CD14-positive monocyte (primary cell): Measurements from ENCODE around the gene BBS2. TPM values are rescaled to one million over a fixed set of nuclear protein-coding genes. Genes with fewer than 3 reads are reported as not detected.

Source experiments
- DNase-seq, 3 donors: peaks; one replicate each; pipeline ENCODE4 v3.0.0-alpha.2; 2011 to 2022
- H2AFZ ChIP-seq: 2 replicates; pipeline ENCODE4 v1.6.0; 2012; ENCODE audit warnings: mild to moderate bottlenecking, low read depth, low read length, inconsistent platforms; ENCODE audit not compliant: insufficient read depth, poor library complexity, severe bottlenecking
- H3K27ac ChIP-seq, 2 donors: 1 replicate in 1 of 2; 2 replicates in 1 of 2; pipeline ENCODE4 v1.5.1; 2012 to 2013; ENCODE audit warnings: low read length in 2 of 2, control low read depth in 1 of 2, inconsistent platforms in 1 of 2, low read depth in 1 of 2, mild to moderate bottlenecking in 1 of 2
- H3K27me3 ChIP-seq, 2 donors: one replicate each; pipeline versions ENCODE4 v1.6.0 to v1.6.1; 2011 to 2013; ENCODE audit warnings: low read length in 2 of 2; ENCODE audit not compliant: control insufficient read depth in 2 of 2, insufficient read depth in 2 of 2
- H3K36me3 ChIP-seq, 2 donors: replicated peaks in 1 of 2; 1 replicate in 1 of 2; 2 replicates in 1 of 2; pipeline versions ENCODE4 v1.5.1 to v1.6.1; 2012 to 2013; ENCODE audit warnings: low read length in 2 of 2, control low read depth in 1 of 2, inconsistent platforms in 1 of 2, mild to moderate bottlenecking in 1 of 2; ENCODE audit not compliant: insufficient read depth in 2 of 2, control insufficient read depth in 1 of 2
- H3K4me1 ChIP-seq, 2 donors: 1 replicate in 1 of 2; 2 replicates in 1 of 2; pipeline versions ENCODE4 v1.5.1 to v1.6.1; 2012 to 2013; ENCODE audit warnings: low read length in 2 of 2, control low read depth in 1 of 2, inconsistent platforms in 1 of 2, mild to moderate bottlenecking in 1 of 2, moderate library complexity in 1 of 2; ENCODE audit not compliant: insufficient read depth in 2 of 2, control insufficient read depth in 1 of 2
- H3K4me2 ChIP-seq: replicated peaks from 2 replicates; pipeline ENCODE3; 2012; ENCODE audit warnings: low read length, moderate library complexity, mild to moderate bottlenecking; ENCODE audit not compliant: poor library complexity, severe bottlenecking; ENCODE audit errors: extremely low read depth
- H3K4me3 ChIP-seq, 3 experiments: fragments of 200-600 bp in 1 of 3; sonication (generic) in 1 of 3; replicated peaks in 1 of 3; 1 replicate in 2 of 3; 2 replicates in 1 of 3; pipeline ENCODE4 v1.5.1; 2011 to 2013; ENCODE audit warnings: low read length in 3 of 3, mild to moderate bottlenecking in 3 of 3, control low read depth in 2 of 3, low read depth in 2 of 3, inconsistent platforms in 1 of 3, moderate library complexity in 1 of 3
- H3K79me2 ChIP-seq: 2 replicates; pipeline ENCODE4 v1.6.0; 2012; ENCODE audit warnings: mild to moderate bottlenecking, control low read depth, inconsistent platforms, low read length, moderate library complexity; ENCODE audit not compliant: insufficient read depth
- H3K9ac ChIP-seq: 2 replicates; pipeline ENCODE4 v1.6.0; 2017; ENCODE audit warnings: low read length, mild to moderate bottlenecking; ENCODE audit not compliant: insufficient read depth, poor library complexity, severe bottlenecking
- H3K9me3 ChIP-seq, 2 donors: replicated peaks in 1 of 2; 1 replicate in 1 of 2; 2 replicates in 1 of 2; pipeline versions ENCODE4 v1.5.1 to v1.6.1; 2012 to 2013; ENCODE audit warnings: low read length in 2 of 2, control low read depth in 1 of 2; ENCODE audit not compliant: control insufficient read depth in 1 of 2, insufficient read depth in 1 of 2
- H4K20me1 ChIP-seq: 2 replicates; pipeline ENCODE4 v1.6.0; 2012; ENCODE audit warnings: mild to moderate bottlenecking, low read length, control low read depth, moderate library complexity; ENCODE audit not compliant: insufficient read depth
- H3K27ac Mint-ChIP-seq, 7 donors: one replicate each; pipeline ENCODE4 v1.8.0; 2020; ENCODE audit warnings: mild to moderate bottlenecking in 7 of 7, mixed read lengths in 7 of 7, moderate library complexity in 6 of 7, inconsistent platforms in 2 of 7
- H3K27me3 Mint-ChIP-seq, 3 donors: one replicate each; pipeline ENCODE4 v1.8.0; 2021 to 2022; ENCODE audit warnings: low read depth in 3 of 3, mild to moderate bottlenecking in 3 of 3, mixed read lengths in 3 of 3, moderate library complexity in 3 of 3, inconsistent platforms in 1 of 3
- H3K36me3 Mint-ChIP-seq, 2 donors: one replicate each; pipeline ENCODE4 v1.8.0; 2020; ENCODE audit warnings: mixed read lengths in 2 of 2, inconsistent platforms in 1 of 2, mild to moderate bottlenecking in 1 of 2
- H3K4me1 Mint-ChIP-seq: one replicate; pipeline ENCODE4 v1.8.0; 2020; ENCODE audit warnings: mild to moderate bottlenecking, mixed read lengths
- H3K4me3 Mint-ChIP-seq, 2 donors: one replicate each; pipeline ENCODE4 v1.8.0; 2020; ENCODE audit warnings: mild to moderate bottlenecking in 2 of 2, mixed read lengths in 2 of 2, moderate library complexity in 1 of 2
- H3K9me3 Mint-ChIP-seq, 7 donors: one replicate each; pipeline ENCODE4 v1.8.0; 2020 to 2022; ENCODE audit warnings: mixed read lengths in 7 of 7, mild to moderate bottlenecking in 6 of 7, moderate library complexity in 6 of 7, inconsistent platforms in 2 of 7
- WGBS: methylation state at CpG from one replicate; pipeline ENCODE4 v1.1.5; 2013; ENCODE audit warnings: missing lambda C conversion rate; ENCODE audit not compliant: insufficient coverage; 5-methylcytosine and 5-hydroxymethylcytosine counted together
- intact Hi-C, 2 donors: fragments of 100-400 bp; cut with micrococcal nuclease; formaldehyde crosslinking; loops; one replicate each; pipeline versions ENCODE4 v1.15.0 to v1.15.1; 2023
- polyA plus RNA-seq, 3 donors: library from polyadenylated mRNA; depleted of rRNA in 1 of 3; unstranded in 2 of 3; stranded (reverse) in 1 of 3; fragments of 300-500 nt in 2 of 3; fragments of >200 nt in 1 of 3; fragmentation: Illumina TruSeq in 2 of 3; gene quantifications; 1 replicate in 2 of 3; 2 replicates in 1 of 3; pipeline ENCODE4 v1.2.3, GENCODE V29; 2012 to 2021
- TF ChIP-seq, protein P1 (sequence below): fragments of 200-600 bp; IDR thresholded peaks from one replicate; pipeline ENCODE4 v1.8.0; 2022; ENCODE audit warnings: antibody characterized with exemption, mild to moderate bottlenecking

Gene BBS2
- polyA plus RNA-seq, 3 donors: 16.6 to 35.5 (median 18.8) TPM

DNA sequence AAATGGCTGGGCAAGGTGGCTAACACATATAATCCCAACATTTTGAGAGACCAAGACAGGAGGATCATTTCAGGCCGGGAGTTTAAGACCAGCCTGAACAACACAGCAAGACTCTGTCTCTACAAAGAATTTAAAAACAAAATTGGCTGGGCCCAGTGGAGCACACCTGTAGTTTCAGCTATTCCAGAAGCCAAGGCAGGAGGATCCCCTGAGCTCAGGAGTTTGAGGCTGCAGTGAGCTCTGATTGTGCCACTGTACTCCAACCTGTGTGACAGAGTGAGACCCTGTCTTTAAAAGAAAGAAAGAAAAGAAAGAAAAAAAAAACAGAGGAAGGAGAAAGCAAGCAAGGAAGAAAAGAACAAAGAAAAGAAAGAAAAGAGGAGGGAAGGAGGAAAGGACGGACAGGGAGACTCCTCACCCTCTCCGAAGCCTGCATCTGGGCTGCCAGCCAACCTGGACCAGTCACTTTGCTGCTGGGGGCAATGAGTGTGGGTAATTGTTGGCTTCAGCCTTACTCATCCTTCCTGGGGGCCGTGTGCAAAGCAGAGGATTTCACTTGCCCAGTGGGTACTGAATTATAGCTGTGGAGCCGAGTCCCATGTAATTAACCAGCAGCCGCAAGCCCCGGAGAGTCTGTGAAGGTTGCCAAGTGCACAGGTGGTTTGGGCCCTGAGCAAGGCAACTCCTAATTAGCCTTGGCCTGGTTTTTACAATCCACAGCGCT is 38.4 kb upstream of the BBS2 start:
- Histone ChIP-seq H3K36me3 (no peaks in the 10 kb centered on the region), H2AFZ (no peak overlapping the region), H3K79me2 (no peaks in the 10 kb centered on the region), H3K9me3 (no peaks in the 10 kb centered on the region), H3K4me3 (no peak overlapping the region), H3K4me2 (no peak overlapping the region), H4K20me1 (no peaks in the 10 kb centered on the region), H3K27me3 (no peaks in the 10 kb centered on the region), H3K27ac (no peak overlapping the region), H3K9ac (no peak overlapping the region), H3K4me1 (no peaks in the 10 kb centered on the region)
- DNase-seq: no peak
- Mint-ChIP-seq H3K4me1 (no peaks in the 10 kb centered on the region), H3K36me3 (no peaks in the 10 kb centered on the region), H3K27me3 (peaks cover 4 to 15% (median 7%) of the 10 kb centered on the region in 3 donors), H3K4me3 (no peak overlapping the region), H3K27ac (no peak overlapping the region), H3K9me3 (peaks cover 0 to 2% (median 0%) of the 10 kb centered on the region in 7 donors)
- WGBS: 78% methylated on average over 6 of the region's 8 CpGs
- TF ChIP-seq, protein P1, sequence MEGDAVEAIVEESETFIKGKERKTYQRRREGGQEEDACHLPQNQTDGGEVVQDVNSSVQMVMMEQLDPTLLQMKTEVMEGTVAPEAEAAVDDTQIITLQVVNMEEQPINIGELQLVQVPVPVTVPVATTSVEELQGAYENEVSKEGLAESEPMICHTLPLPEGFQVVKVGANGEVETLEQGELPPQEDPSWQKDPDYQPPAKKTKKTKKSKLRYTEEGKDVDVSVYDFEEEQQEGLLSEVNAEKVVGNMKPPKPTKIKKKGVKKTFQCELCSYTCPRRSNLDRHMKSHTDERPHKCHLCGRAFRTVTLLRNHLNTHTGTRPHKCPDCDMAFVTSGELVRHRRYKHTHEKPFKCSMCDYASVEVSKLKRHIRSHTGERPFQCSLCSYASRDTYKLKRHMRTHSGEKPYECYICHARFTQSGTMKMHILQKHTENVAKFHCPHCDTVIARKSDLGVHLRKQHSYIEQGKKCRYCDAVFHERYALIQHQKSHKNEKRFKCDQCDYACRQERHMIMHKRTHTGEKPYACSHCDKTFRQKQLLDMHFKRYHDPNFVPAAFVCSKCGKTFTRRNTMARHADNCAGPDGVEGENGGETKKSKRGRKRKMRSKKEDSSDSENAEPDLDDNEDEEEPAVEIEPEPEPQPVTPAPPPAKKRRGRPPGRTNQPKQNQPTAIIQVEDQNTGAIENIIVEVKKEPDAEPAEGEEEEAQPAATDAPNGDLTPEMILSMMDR: no peak
- intact Hi-C loops: no loop called here

DNA sequence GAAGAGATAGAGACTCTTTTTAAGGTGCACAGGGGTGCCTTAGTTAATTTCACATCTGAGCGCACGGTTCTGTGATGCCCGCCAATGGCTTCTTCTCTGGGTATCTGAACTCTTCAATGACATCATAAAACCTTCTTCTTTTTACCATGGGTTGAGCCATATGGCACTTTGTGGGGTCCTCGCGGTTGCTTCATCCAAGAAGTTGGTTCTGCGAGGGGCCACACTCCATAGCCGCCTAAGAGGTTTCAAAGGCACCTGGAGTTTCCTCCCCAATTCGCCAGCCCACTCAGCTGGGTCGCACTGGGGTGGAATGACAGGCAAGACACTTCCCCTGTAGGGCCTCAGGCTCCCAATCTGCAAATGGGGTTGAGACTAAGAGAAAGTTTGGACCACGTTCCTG is 34.6 kb upstream of the BBS2 start:
- intact Hi-C loops: no loop called here
- Histone ChIP-seq H2AFZ (no peak overlapping the region), H3K79me2 (no peaks in the 10 kb centered on the region), H3K4me3 (no peak overlapping the region), H3K4me1 (no peaks in the 10 kb centered on the region), H4K20me1 (no peaks in the 10 kb centered on the region), H3K27ac (no peak overlapping the region), H3K9ac (no peak overlapping the region), H3K4me2 (no peak overlapping the region), H3K36me3 (no peaks in the 10 kb centered on the region), H3K27me3 (no peaks in the 10 kb centered on the region), H3K9me3 (no peaks in the 10 kb centered on the region)
- WGBS: 88% methylated on average over 6 of the region's 10 CpGs
- TF ChIP-seq, protein P1: no peak
- peaks cover 0 to 9% (median 5%) of the 10 kb centered on the region in 3 donors for H3K27me3 Mint-ChIP-seq
- H3K4me3 Mint-ChIP-seq: no peak overlapping the region
- peaks cover 0 to 2% (median 0%) of the 10 kb centered on the region in 7 donors for H3K9me3 Mint-ChIP-seq
- no peaks in the 10 kb centered on the region for H3K36me3 Mint-ChIP-seq
- H3K27ac Mint-ChIP-seq: no peak overlapping the region
- peaks cover 1% of the 10 kb centered on the region for H3K4me1 Mint-ChIP-seq
- DNase-seq: no peak
